NCI-H82 treated with DMSO at 0.1 percent for 48 hours (cell line): ENCODE results near the gene KRT32.

Source experiments
- DNase-seq: peaks from one replicate; lab custom pipeline; 2025; ENCODE audit not compliant: unreplicated experiment; lab: John Stamatoyannopoulos, UW

Gene KRT32

DNA sequence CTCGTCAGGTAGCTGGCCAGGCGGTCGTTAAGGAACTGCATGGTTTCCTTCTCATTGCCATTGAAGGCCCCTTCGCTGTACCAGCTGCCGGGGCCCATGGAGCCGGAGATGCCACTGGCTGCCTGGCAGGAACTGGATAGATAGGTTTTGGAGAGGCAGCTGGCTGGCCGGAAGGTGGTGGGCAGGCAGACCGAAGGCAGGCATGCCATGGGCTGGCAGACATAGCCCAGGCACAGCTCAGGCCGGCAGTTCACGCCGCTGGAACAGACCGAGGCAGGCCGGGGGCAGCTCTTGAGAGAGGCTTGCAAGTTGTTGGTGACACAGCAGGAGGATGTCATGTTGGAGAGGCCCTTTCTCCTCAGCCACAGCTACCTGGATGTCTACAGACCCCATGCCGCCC, at the start of gene KRT32:
Gene KRT32 (minus strand): TSS at position 399 of the 400 bp plus-strand sequence. CDS start 61 bp downstream, at position 338.
- no peak for DNase-seq

DNA sequence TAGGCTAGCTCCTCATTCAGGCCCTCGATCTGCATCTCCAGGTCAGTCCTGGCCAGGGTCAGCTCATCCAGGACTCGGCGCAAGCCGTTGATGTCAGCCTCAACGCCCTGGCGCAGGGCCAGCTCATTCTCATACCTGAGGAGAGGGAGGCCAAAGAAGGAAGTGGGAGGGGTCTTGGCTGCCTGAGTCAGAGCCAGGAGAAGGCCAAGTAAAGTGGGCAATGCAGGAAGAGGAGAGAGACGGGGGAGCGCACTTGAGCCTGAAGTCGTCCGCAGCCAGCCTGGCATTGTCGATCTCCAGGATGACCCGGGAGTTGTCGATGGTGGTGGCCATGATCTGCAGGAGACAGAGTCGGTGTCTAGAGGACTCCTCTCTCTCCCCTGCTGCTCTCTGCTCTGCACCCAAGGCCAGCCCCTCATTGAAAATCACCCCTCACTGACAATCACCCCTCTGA, 49.7 kb upstream of the KRT32 start:
- DNase-seq, result no peak

DNA sequence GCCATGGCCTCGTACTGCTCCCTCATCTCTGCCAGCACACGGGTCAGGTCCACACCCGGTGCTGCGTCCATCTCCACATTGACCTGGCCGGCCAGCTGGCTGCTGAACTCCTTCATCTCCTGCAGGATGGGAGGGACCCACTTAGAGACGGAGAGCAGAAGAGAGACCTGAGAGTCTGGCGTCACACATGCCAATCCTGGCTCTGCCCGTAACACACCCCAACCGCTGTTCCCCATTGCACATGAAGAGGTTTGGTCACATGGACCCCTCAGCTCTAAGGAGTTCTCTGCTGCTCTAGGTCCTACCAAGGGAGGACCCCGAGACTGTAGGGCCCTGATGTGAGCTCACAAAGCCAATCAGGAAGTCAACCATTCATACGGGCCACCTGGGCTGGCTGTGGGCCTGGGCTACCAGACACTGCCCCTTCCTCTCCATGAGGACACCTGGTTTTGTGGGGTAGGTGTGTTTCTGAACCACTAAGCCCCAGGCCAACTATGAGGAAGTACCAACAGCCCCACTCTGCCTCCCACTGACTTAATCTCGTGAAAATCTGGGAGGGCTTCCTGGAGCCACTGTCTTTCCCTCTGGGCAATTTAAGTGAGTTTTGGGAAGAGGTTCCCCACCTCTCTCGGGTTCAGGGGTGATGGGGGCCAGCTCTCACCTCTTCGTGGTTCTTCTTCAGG, 49.1 kb upstream of the KRT32 start:
- no peak for DNase-seq

DNA sequence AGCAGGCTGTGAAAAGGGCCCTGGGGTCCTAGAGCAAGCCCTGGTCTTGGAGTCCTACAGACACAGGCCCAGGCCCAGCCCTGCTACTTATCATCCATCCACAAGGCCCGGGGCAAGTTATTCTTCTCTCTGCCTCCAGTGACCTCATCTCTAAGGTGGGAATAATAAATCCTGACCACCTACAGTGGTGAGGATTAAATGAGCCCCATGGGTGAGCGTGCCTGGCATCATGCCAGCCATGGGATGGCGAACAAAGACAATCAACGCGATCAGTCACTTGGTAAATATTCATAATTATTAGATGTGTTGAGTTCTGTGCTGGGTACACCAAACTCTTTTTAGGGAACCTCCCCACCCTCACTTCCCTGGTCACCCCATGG, 46.0 kb upstream of the KRT32 start:
- DNase-seq, result no peak

DNA sequence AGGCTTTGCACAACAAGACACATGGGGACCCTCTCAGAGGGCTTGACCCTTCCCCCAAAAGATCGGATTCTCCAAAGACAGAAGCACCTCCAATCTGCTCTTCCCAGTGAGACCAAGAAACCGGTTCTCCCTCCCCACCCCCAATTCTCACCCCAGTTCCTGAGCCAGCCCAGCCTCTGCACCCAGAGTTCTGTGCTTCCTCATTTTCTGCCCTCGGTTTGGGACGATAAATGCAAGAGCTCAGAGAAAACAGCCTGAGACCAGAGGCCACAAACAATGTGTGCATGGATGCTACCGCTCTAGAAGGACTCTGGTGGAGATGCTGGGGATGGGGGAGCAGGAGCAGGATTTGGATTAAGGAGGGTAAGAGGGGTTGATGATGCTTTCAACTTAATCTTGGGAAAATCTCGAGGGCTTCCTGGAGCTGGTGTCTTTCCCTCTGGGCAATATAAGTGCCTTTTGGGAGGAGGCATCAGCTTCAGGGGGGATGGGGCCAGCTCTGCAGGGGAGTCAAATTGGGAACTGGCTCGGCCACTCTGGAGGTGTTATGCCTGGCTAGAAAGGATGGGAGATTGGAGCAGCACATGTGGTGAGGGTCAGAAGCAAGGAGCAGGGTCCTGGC, 45.5 kb upstream of the KRT32 start:
- DNase-seq, result no peak

DNA sequence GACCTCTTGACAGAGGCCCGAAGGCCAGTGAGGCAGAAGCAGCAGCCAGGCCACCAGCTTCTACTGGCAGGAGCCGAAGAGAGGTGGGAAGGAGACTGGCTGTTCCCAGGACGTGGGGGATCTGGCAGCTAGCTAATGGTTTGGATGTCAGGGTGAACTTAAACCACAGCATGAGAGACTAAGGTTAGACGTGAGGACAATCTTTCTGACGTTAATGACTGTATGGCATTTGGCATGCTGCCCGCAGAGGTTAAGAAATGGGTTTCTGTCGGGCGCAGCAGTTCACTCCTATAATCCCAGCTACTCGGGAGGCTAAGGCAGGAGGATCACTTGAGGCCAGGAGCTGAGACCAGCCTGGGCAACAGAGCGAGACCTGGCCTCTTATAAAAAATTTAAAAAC, 44.5 kb upstream of the KRT32 start:
- DNase-seq, result no peak

DNA sequence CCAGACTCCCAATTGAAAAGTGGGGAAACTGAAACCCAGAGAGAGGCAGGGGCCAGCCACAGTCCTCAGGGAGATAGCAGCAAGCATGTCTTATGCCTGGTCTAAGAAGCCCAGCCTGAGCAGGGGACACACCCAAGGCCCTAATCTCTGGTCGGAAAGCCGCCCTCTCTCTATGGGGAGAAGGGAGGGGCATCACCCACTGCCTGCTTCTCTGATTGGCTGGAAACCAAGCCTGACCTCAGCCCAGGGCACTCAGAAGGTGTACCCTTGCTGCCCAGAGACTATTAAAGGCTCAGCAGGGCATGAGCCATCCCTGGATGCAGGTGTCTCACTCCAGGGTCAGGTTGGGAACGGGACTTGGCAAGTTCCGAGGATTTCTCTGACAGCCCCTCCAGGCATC, 43.9 kb upstream of the KRT32 start:
- DNase-seq, result no peak

DNA sequence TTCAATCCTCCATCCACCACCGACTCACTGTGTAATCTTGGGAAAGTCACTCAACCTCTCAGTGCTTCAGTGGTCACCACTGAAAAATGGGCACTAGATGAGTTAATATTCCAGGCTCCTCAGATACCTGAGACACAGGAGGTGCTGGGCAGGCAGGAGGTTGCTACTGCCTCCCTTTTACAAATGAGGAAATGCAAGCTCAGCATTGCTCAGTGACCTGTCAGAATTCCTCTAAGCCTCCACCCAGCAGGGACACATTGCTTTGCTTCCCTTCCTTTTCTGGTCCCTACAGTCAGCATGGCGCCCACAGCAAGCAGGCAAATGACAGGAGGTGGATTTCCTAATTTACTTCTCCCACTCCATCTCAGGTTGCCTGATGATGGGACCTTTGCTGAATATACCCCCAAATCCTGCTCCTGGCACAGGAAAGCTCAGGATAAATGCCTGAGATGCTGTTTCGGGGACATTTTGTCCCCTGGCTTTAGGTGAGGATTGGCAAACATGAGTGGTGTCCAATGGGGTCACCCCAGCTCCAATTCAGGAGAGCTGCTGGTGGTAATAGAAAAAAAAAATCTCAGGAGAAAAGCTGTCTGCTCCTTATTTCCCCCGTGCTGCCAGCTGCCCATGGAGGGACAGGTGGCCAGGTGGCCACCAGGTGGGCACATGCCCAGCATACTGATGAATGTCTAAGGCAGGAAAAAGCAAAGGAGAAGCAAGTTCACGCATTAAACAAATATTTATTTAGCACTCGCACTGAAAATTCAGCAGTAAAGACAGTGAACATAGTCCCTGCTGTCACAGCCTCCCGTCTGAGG, 43.3 kb upstream of the KRT32 start:
- DNase-seq, result no peak

DNA sequence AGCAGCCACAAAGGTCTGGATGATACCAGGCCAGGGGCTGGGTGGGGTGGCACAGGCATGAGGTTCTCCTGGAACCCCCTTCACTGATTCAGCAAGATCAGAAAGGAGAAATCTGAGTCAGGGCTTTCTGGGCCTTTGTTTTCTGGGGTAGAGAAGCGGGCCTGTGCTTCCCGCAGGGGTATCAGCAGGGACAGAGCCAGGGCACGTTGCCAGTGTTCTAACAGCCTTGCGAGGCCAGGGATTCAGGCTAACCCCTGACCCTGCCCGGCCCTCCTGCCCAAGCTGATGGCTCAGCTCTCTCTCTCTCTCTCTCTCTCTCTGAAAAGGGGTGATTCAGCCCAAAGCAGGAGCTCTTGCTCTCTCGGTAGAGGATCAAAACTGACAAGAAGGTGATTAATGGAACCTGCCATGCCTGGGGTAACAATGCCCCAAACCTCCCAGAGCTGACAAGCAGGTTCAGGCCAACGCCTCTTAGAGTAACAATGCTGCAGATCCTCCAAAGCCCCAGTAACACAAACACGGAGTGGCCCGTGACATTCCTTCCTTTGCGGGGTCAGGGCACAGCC, 40.2 kb upstream of the KRT32 start:
- no peak for DNase-seq

DNA sequence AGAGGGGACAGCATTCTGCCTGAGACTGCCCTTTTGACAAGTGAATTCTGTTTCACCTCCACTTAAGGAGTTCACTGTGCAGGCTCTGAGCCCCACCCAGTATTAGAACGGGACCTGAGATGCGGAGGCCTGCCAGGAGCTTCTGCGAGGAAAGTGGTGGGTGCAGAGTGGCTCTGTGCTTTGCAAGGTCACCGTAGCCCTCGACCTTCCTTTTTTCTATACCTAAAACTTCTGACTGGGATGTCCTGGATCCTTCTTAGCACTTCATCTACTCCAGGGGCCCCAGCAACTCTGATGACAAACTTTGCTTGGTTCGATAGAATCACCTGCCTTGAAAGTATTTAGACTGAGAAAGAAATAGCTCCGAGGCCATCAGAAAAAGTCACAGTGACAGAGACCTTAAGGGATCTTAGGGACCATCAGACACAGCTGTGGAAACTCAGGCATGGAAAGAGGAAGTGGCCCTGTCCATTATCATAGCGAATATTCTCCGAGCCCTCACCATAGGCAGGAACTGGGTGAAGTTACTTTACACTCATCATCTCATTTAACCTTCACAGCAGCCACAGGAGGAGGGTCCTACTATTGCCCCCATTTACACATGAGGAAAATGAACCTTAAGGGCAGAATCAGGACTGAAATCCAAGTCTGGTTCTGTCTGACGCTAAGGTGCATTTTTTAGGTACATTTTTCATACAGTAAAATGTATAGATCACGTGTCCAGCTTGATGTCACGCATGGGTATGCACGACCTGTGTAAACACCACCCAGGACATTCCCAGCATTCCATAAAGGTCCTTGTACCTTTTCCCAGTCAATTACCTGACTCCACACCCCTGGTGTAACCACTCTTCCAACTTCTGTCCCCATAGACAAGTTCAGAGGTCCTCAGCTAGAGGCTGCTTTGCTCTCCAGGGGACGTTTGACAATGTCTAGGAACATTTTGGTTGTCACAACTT, 38.9 kb upstream of the KRT32 start:
- no peak for DNase-seq

DNA sequence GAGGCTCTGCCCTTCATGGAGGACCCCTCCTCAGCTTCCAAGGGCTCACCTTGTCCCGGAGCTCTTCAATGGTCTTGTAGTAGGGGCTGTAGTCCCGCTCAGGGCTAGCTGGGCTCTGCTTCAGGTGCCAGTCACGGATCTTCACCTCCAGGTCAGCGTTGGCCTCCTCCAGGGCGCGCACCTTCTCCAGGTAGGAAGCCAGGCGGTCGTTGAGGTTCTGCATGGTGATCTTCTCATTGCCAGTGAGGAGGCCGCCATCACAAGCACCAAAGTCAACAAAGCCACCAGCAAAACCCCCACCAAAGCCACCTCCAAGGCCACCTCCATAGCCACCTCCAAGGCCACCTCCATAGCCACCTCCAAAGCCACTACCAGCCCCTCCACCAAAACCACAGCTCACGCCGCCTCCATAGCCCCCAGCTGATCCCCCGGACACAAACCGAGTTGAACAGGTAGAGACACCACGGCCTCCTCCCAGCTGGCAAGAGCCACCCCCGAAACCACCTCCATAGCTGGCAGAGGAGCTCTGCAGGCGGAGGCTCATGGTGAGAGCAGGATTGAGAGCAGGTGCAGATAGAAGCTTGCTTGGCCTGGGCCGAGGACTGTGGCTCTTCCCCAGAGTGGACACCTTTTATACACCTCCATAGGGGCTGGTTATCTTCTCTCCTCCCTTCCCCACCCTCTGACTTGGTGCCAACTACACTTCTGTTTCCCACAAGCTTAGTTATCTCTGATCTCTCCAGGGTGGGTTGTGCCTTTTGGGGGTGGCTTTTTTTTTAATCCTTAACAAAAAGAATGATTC, 38.0 kb upstream of the KRT32 start, which contains the start of gene KRT13:
Gene KRT13 (minus strand): TSS at position 606 of the 802 bp plus-strand sequence. CDS start 62 bp downstream, at position 544.
- DNase-seq, result no peak

DNA sequence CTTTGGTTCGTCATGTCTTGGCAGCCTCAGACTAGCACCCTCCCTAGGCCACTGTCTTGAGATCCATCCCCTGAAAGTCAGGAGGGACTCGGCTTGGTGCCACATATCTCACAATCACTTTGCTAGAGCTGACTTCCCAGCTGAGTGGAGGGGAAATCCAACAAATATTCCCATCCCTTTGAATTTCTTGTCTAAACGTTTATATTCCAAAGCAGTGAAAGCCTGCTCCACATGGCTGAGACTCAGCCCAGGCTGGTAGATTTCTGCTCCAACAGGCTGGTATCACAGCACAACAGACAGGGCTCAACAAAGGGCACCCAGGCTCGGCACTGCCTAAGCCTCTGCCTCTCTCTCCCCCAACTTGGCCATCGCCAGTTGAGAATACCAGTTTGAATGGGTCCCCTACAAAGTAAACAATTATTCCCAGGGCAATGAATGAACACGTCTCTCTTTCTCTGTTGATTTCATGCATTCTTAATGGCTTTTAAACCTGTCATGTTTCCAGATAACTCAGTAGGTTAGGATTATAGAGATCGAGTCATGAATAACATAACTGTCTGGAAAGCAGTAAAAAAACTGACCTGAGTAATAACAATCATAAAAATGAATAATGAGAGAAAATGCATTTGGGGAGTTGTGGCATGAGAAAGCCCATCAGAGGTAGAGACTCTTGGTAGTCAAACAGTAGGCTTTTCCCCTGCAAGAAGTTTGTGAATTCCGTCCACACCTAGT, 37.2 kb upstream of the KRT32 start:
- DNase-seq, result no peak

DNA sequence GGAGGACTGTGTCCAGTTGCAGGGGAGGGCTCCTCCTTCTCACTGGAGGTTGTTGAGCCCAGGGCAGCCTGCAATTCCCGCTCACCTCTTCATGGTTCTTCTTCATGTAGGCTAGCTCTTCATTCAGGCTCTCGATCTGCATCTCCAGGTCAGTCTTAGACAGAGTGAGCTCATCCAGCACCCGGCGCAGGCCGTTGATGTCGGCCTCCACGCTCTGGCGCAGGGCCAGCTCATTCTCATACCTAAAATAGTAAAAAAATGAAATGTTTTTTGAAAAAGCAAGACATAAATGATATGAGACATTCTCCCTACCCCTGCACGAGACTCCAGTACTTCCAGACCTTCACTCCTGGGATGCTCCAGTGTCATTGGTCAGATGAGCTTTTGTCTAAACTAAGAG, 36.0 kb upstream of the KRT32 start:
- no peak for DNase-seq

DNA sequence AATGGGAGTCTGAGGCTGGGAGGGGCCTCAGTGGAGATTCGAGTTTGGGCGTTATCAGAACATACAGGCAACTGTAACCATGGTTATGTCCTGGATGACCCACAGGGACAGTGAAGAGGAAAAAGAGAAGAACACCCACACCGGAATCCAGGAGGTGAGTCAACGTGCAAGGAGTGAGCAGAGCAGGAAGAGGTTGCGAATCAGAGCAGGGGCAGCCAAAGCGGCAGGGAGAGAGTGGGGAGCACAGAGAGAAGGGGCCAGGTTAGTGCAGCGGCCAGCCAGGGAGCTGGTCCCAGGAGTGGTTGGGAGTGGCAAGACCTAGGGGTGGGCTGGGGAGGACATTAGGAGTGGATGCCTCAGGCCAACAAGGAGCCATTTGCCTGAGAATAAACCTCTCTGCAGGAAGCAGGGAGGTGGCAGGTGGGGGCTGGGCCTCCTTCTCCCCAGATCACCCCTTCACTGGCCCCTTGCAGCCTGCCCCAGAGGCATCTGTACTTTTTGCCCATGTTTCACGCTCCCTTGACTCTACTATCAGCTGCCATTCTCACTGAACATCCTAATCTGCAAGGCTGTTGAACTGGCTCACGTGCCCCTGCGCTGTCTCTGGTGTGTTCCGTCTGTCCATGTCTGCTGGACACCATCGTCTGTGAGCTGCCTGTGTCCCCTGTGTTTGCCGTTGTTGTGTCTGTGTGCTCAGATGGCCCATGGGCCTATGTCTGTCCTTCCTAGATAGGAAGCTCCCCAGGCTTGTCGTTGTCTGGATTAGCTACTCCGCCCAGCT, 33.1 kb upstream of the KRT32 start:
- no peak for DNase-seq

DNA sequence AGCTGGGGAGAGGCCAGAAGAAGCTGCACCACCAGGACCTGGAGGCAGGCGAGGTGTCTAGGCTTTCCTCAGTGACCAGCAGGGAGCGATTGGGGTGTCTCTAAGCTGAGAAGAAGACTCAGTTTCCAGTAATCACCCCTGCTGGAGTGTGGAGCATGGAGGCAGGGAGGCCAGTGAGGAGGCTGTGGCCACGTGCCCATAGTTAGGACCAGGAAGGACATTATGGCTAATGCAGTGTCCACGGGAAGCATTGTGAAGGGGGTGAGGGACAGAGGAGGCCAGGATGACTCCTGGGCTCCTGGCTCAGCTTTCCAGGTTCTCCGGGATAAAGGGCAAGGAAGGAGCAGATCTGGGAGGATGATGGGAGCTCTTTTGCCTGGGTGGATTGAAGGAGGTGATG, 32.5 kb upstream of the KRT32 start:
- no peak for DNase-seq

DNA sequence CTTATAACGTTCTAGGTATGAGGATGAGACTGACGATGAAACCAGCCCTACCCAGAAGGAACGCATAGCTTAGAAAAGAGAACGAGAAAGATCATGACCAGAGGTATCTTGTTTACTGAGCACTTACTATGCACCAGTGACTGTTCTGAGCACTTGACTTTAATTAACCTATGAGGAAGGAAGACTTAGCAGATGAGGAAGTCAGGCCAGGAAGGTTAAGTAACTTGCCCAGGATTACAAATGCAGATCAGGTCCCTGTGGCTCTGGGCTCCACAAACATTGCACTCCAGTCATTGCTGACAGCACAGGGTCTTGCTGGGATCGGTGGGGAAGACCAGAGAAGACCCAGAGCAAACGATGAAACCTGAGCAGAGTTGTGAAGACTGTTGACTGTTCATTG, 31.1 kb upstream of the KRT32 start:
- DNase-seq, result no peak

DNA sequence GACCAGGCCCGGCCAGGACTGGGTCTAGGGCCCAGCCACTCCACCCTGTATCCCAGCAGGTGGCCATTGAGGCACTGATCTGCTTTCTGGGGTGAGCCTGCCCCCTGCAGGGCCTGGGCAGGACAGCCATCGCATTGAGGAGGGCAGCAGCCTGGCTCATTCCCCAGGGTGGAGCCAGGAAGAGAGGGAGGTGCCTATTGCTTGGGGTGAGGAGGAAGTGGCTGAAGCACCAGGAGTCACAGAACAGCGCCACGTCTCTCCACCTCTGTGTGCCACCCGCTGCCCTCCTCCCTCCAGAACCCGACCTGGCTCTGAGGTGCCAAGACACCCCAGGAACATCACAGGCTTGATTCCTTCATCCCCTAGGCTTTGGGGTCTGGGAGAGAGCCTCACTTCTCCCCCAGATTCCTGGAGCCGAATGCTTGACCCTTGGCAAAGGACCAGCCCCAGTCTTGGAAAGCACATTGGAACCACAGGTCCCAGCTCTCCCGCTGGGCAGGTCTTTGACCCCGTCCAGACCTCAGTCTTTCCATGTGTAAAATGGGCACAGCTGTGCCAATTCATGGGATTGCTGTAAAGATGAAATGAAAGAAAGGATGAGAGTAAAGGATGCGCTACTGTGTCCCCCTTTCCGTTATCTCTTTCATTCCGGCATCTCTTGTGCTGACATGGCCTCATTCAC, 29.8 kb upstream of the KRT32 start:
- no peak for DNase-seq

DNA sequence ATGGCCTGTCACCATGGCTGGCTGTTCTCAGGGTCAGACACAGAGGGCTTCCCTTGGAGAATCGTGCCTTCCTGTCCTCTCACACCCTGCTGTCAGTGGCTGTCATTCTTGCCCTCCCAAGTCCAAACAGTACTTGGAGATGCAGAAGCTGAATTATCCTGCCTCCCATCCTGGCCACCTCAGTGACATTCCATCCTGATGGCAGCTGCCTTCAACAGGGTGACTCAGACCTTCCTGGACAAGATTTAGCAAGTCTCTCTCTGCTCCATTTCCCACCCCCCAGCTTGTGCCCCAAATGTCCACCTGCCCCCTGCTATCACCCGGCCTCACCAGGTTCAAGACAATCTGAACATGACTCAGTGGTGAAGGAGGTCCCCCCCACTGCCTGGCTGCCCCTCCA, 27.3 kb upstream of the KRT32 start:
- no peak for DNase-seq
